BLaER1 (cell line): ENCODE measurements around the gene NEU4.
A peak's percentile ranks its signal among the peaks of the same experiment; 100 is the strongest.
"Not testable (repeated sequence)": the region's sequence is repeated elsewhere in the genome, so short reads cannot be mapped to it uniquely, and the experiment has no call there.

Experiments
- H3K27ac ChIP-seq: shearing (Covaris generic); formaldehyde crosslinking; 2 replicates; pipeline ENCODE4 v1.8.1; 2022
- H3K27me3 ChIP-seq: shearing (Covaris generic); formaldehyde crosslinking; 2 replicates; pipeline ENCODE4 v1.8.1; 2022
- H3K36me3 ChIP-seq: shearing (Covaris generic); formaldehyde crosslinking; 2 replicates; pipeline ENCODE4 v1.8.1; 2022
- H3K4me1 ChIP-seq: shearing (Covaris generic); formaldehyde crosslinking; 2 replicates; pipeline ENCODE4 v1.8.1; 2022
- H3K4me2 ChIP-seq: shearing (Covaris generic); formaldehyde crosslinking; 2 replicates; pipeline ENCODE4 v1.8.1; 2022
- H3K4me3 ChIP-seq: shearing (Covaris generic); formaldehyde crosslinking; 2 replicates; pipeline ENCODE4 v1.8.1; 2022
- H3K9ac ChIP-seq: shearing (Covaris generic); formaldehyde crosslinking; 2 replicates; pipeline ENCODE4 v1.8.1; 2022
- H3K9me3 ChIP-seq: shearing (Covaris generic); formaldehyde crosslinking; 2 replicates; pipeline ENCODE4 v1.8.1; 2022
- H4K20me1 ChIP-seq: shearing (Covaris generic); formaldehyde crosslinking; 2 replicates; pipeline ENCODE4 v1.8.1; 2022
- Cebpa-rat ChIP-seq: shearing (Covaris generic); IDR thresholded peaks from 2 replicates; pipeline ENCODE4 v1.8.1; 2022

The NEU4 gene

GRCh38 chr2:241808721-241809382, at the start of gene NEU4:
Gene NEU4, plus strand, starts transcription at chr2:241809193. Its CDS starts 5,292 bp downstream, at chr2:241814485.
- no peaks in the 10 kb centered on the region for H4K20me1 ChIP-seq
- peak within 1 kb of the TSS; percentile 92 for H3K4me2 ChIP-seq
- H3K36me3 ChIP-seq, result no peaks in the 10 kb centered on the region
- peak within 1 kb of the TSS; percentile 97 for H3K27ac ChIP-seq
- H3K4me3 ChIP-seq, result 0 out of 2 replicates have a peak within 1 kb of the TSS, but pooled peaks have one; percentile 10
- H3K4me1 ChIP-seq, result peaks cover 71% of the 10 kb centered on the region
- no peaks in the 10 kb centered on the region for H3K9me3 ChIP-seq
- no peak for TF ChIP-seq Cebpa-rat
- H3K27me3 ChIP-seq, result no peaks in the 10 kb centered on the region
- H3K9ac ChIP-seq, result peak within 1 kb of the TSS; percentile 77

- peaks cover 41% of the 10 kb centered on the region for H3K4me1 ChIP-seq
- not testable (repeated sequence) for H3K27ac ChIP-seq, H4K20me1 ChIP-seq, H3K4me2 ChIP-seq, H3K9me3 ChIP-seq, H3K9ac ChIP-seq, H3K27me3 ChIP-seq, H3K4me3 ChIP-seq
- peaks cover 63% of the 10 kb centered on the region for H3K36me3 ChIP-seq
Observed at GRCh38 chr2:241759893-241760292, 49.1 kb upstream of the NEU4 start.

GRCh38 chr2:241760301-241760771, 48.7 kb upstream of the NEU4 start:
- Histone ChIP-seq H3K4me1 (peaks cover 43% of the 10 kb centered on the region), H3K36me3 (peaks cover 60% of the 10 kb centered on the region), H3K9me3 (peaks cover 3% of the 10 kb centered on the region; the same call in 1 of the 2 replicates), H3K4me2 (no peak overlapping the region), H3K9ac (no peak overlapping the region), H3K27ac (no peak overlapping the region), H3K27me3 (no peaks in the 10 kb centered on the region), H3K4me3 (no peak overlapping the region), H4K20me1 (no peaks in the 10 kb centered on the region)
- TF ChIP-seq Cebpa-rat, result peak; percentile 26; the same call in 1 of the 2 replicates

- H3K4me3 ChIP-seq, result no peak overlapping the region
- no peak overlapping the region for H3K27ac ChIP-seq
- no peak for TF ChIP-seq Cebpa-rat
- H3K4me2 ChIP-seq, result no peak overlapping the region
- no peaks in the 10 kb centered on the region for H4K20me1 ChIP-seq
- no peaks in the 10 kb centered on the region for H3K27me3 ChIP-seq
- peaks cover 39% of the 10 kb centered on the region for H3K36me3 ChIP-seq
- H3K4me1 ChIP-seq, result peaks cover 43% of the 10 kb centered on the region
- H3K9me3 ChIP-seq, result peaks cover 3% of the 10 kb centered on the region; the same call in 1 of the 2 replicates
- no peak overlapping the region for H3K9ac ChIP-seq
Observed at GRCh38 chr2:241762321-241762932, 46.6 kb upstream of the NEU4 start.

- Histone ChIP-seq H3K4me1 (peaks cover 43% of the 10 kb centered on the region), H3K27ac (0 out of 2 replicates have a peak overlapping the region, but pooled peaks have one; percentile 77), H3K4me3 (no peak overlapping the region), H3K4me2 (peak overlapping the region; percentile 72), H3K9ac (no peak overlapping the region), H3K27me3 (no peaks in the 10 kb centered on the region), H3K36me3 (peaks cover 38% of the 10 kb centered on the region), H3K9me3 (peaks cover 3% of the 10 kb centered on the region; the same call in 1 of the 2 replicates), H4K20me1 (no peaks in the 10 kb centered on the region)
- TF ChIP-seq Cebpa-rat, result no peak
Observed at GRCh38 chr2:241762933-241763369, 46.0 kb upstream of the NEU4 start.

- H3K9ac ChIP-seq, result no peak overlapping the region
- H3K36me3 ChIP-seq, result peaks cover 32% of the 10 kb centered on the region
- no peak overlapping the region for H3K4me3 ChIP-seq
- peak overlapping the region; percentile 77 for H3K27ac ChIP-seq
- peak overlapping the region; percentile 72 for H3K4me2 ChIP-seq
- peaks cover 42% of the 10 kb centered on the region for H3K4me1 ChIP-seq
- H3K27me3 ChIP-seq, result no peaks in the 10 kb centered on the region
- no peaks in the 10 kb centered on the region for H4K20me1 ChIP-seq
- peaks cover 3% of the 10 kb centered on the region; the same call in 1 of the 2 replicates for H3K9me3 ChIP-seq
- TF ChIP-seq Cebpa-rat, result no peak
Observed at GRCh38 chr2:241763551-241764274, 45.3 kb upstream of the NEU4 start.

- Histone ChIP-seq H3K36me3 (peaks cover 23% of the 10 kb centered on the region), H3K4me2 (peak overlapping the region; percentile 72), H3K27me3 (no peaks in the 10 kb centered on the region), H3K9ac (peak overlapping the region; percentile 34), H3K4me1 (peaks cover 37% of the 10 kb centered on the region), H3K27ac (peak overlapping the region; percentile 77), H4K20me1 (no peaks in the 10 kb centered on the region), H3K4me3 (no peak overlapping the region), H3K9me3 (peaks cover 3% of the 10 kb centered on the region; the same call in 1 of the 2 replicates)
- no peak for TF ChIP-seq Cebpa-rat
Observed at GRCh38 chr2:241764275-241765241, 44.4 kb upstream of the NEU4 start.

- Histone ChIP-seq H3K4me1 (peaks cover 57% of the 10 kb centered on the region), H4K20me1 (no peaks in the 10 kb centered on the region), H3K4me3 (no peak overlapping the region), H3K4me2 (no peak overlapping the region), H3K36me3 (peaks cover 4% of the 10 kb centered on the region; the same call in 1 of the 2 replicates), H3K27ac (no peak overlapping the region), H3K9ac (no peak overlapping the region), H3K9me3 (no peaks in the 10 kb centered on the region), H3K27me3 (no peaks in the 10 kb centered on the region)
- TF ChIP-seq Cebpa-rat, result no peak
Observed at GRCh38 chr2:241767464-241768250, 41.3 kb upstream of the NEU4 start.
